ENCODE data around the gene GLTP. TPM values are rescaled to one million over a fixed set of nuclear protein-coding genes. Genes with fewer than 3 reads are reported as not detected.

Gene GLTP
- total and polyA plus RNA-seq, 2 donors from 2014 or later, result 45.9 to 56.4 TPM

DNA sequence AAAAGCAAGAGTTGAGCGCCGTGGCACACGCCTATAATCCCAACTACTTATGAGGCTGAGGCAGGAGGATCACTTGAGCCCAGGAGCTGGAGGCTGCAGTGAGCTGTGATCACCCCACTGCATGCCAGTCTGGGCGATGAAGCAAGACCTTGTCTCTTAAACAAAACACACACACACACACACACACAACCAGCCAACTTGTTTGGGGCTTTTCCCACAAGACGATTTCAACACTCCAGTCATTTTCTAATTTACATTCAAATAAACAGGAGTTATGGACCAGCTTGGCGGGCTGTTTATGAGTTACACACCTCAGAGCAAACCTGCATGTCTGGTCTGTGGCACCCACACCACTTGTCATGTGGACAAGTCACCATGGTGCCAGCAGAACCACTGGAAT, 6.7 kb downstream of the GLTP start:
- Histone ChIP-seq H3K36me3 (ENCODE audit: control insufficient read depth in 2 of 3, insufficient read depth in 3 of 3, low read length in 3 of 3) (no peaks in the 10 kb centered on the region), H3K27ac (ENCODE audit: low read depth in 2 of 2, low read length in 2 of 2) (peak overlapping the region in 1 of 2 donors; percentile 55), H3K27me3 (ENCODE audit: control insufficient read depth, insufficient read depth, low read length) (no peaks in the 10 kb centered on the region), H3K9ac (ENCODE audit: low read length in 3 of 3) (no peak overlapping the region), H3K9me3 (ENCODE audit: control insufficient read depth in 2 of 3, insufficient read depth in 1 of 3, low read length in 3 of 3) (no peaks in the 10 kb centered on the region), H3K4me1 (ENCODE audit: control insufficient read depth in 2 of 3, insufficient read depth in 2 of 3, low read depth in 1 of 3, low read length in 3 of 3) (peaks cover 0 to 12% (median 6%) of the 10 kb centered on the region in 3 donors), H3K4me3 (ENCODE audit: low read length in 3 of 3) (no peak overlapping the region)
- intact Hi-C loops (cut with DNase I), result no loop called here
- DNase-seq, result no peak
- TF ChIP-seq, protein P1, sequence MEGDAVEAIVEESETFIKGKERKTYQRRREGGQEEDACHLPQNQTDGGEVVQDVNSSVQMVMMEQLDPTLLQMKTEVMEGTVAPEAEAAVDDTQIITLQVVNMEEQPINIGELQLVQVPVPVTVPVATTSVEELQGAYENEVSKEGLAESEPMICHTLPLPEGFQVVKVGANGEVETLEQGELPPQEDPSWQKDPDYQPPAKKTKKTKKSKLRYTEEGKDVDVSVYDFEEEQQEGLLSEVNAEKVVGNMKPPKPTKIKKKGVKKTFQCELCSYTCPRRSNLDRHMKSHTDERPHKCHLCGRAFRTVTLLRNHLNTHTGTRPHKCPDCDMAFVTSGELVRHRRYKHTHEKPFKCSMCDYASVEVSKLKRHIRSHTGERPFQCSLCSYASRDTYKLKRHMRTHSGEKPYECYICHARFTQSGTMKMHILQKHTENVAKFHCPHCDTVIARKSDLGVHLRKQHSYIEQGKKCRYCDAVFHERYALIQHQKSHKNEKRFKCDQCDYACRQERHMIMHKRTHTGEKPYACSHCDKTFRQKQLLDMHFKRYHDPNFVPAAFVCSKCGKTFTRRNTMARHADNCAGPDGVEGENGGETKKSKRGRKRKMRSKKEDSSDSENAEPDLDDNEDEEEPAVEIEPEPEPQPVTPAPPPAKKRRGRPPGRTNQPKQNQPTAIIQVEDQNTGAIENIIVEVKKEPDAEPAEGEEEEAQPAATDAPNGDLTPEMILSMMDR (IDR thresholded peaks at IDR 0.05; ENCODE audit: borderline replicate concordance, extremely low read depth, insufficient read depth), result no peak
- FAIRE-seq, result no peak

DNA sequence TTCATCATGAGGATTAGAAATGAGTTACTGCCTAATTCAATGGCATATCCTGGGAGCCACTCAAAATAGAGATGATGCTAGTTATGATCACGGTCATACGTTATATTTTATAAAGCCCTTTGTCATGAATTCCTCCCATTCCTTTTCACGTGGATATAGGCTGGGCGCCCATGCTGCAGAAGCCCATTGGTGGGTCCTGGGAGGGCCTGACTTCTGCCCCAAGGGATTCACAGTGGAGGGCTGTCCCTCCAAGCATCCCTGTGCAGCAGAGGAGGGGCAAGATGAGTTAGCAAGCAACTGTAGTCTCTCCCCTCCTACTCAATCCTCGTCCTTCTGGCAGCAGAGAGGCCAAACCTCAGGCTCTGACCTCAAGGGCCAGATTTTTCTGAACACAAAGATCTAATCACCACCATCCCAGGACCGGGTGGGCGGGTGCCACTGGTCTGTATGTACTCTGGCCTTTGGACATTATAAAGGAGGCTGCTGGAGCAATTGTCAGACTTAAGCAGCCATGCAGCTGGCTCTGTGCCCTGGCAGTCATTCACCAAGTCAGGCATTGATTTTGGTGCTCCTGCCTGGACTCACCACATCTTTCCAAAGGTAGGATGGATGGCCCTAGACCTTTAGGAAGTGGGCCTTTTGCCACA, 8.6 kb downstream of the GLTP start:
- Histone ChIP-seq H3K4me1 (ENCODE audit: control insufficient read depth in 2 of 3, insufficient read depth in 2 of 3, low read depth in 1 of 3, low read length in 3 of 3) (peaks cover 0 to 7% (median 0%) of the 10 kb centered on the region in 3 donors), H3K9me3 (ENCODE audit: control insufficient read depth in 2 of 3, insufficient read depth in 1 of 3, low read length in 3 of 3) (no peaks in the 10 kb centered on the region), H3K36me3 (ENCODE audit: control insufficient read depth in 2 of 3, insufficient read depth in 3 of 3, low read length in 3 of 3) (no peaks in the 10 kb centered on the region), H3K9ac (ENCODE audit: low read length in 3 of 3) (no peak overlapping the region), H3K27me3 (ENCODE audit: control insufficient read depth, insufficient read depth, low read length) (no peaks in the 10 kb centered on the region), H3K27ac (ENCODE audit: low read depth in 2 of 2, low read length in 2 of 2) (no peak overlapping the region), H3K4me3 (ENCODE audit: low read length in 3 of 3) (no peak overlapping the region)
- intact Hi-C loops (cut with DNase I), result no loop called here
- TF ChIP-seq, protein P1 (IDR thresholded peaks at IDR 0.05; ENCODE audit: borderline replicate concordance, extremely low read depth, insufficient read depth), result no peak
- DNase-seq (no peak), FAIRE-seq (no peak)

DNA sequence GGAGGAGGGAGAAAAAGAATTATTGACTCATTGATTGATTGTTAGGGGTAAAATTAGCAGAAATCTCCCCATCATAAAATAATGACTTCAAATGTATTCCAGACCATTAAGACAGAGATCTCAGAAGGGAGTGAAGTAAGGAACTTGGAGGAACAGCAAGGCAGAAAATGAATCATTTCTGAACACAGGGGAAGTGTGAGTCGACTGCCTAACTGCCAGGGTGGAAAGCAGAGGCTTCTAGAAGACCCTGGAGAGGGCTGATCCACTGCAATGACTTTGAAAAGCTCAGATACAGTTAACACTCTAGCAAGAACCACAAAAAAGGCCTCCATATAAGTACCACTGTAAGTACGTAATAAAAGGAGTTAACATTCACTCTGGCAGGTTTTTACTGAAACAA, 9.7 kb downstream of the GLTP start:
- Histone ChIP-seq H3K4me1 (ENCODE audit: control insufficient read depth in 2 of 3, insufficient read depth in 2 of 3, low read depth in 1 of 3, low read length in 3 of 3) (peaks cover 0 to 10% (median 0%) of the 10 kb centered on the region in 3 donors), H3K9me3 (ENCODE audit: control insufficient read depth in 2 of 3, insufficient read depth in 1 of 3, low read length in 3 of 3) (no peaks in the 10 kb centered on the region), H3K4me3 (ENCODE audit: low read length in 3 of 3) (no peak overlapping the region), H3K27ac (ENCODE audit: low read depth in 2 of 2, low read length in 2 of 2) (no peak overlapping the region), H3K36me3 (ENCODE audit: control insufficient read depth in 2 of 3, insufficient read depth in 3 of 3, low read length in 3 of 3) (no peaks in the 10 kb centered on the region), H3K27me3 (ENCODE audit: control insufficient read depth, insufficient read depth, low read length) (no peaks in the 10 kb centered on the region), H3K9ac (ENCODE audit: low read length in 3 of 3) (no peak overlapping the region)
- intact Hi-C loops (cut with DNase I), result no loop called here
- TF ChIP-seq, protein P1 (IDR thresholded peaks at IDR 0.05; ENCODE audit: borderline replicate concordance, extremely low read depth, insufficient read depth), result no peak
- FAIRE-seq (no peak), DNase-seq (no peak)

All from kidney (tissue), 14 donors.